ENCODE measurements around the gene KAT5.
A peak's percentile ranks its signal among the peaks of the same experiment; 100 is the strongest.
"Not testable (repeated sequence)": the region's sequence is repeated elsewhere in the genome, so short reads cannot be mapped to it uniquely, and the experiment has no call there.

Gene KAT5

GRCh38 chr11:65711785-65712632 lies at the start of gene KAT5:
Gene KAT5, plus strand, starts transcription at chr11:65712252. Its CDS starts 16 bp downstream, at chr11:65712268.
- peak; percentile 89 for DNase-seq

GRCh38 chr11:65662799-65663638 lies 49.0 kb upstream of the KAT5 start, which contains the start of gene RELA:
Gene RELA, minus strand, starts transcription at chr11:65662916. Its CDS starts 84 bp downstream, at chr11:65662832.
- DNase-seq = peak; percentile 64

GRCh38 chr11:65663639-65664200 lies 48.3 kb upstream of the KAT5 start:
- DNase-seq = no peak

- DNase-seq = no peak
Measured at GRCh38 chr11:65672180-65672860, 39.7 kb upstream of the KAT5 start.

GRCh38 chr11:65672982-65673381 lies 39.1 kb upstream of the KAT5 start:
- no peak for DNase-seq

- no peak for DNase-seq
Measured at GRCh38 chr11:65680192-65680743, 31.8 kb upstream of the KAT5 start.

- DNase-seq = not testable (repeated sequence)
Measured at GRCh38 chr11:65683480-65683879, 28.6 kb upstream of the KAT5 start.

- DNase-seq = no peak
Measured at GRCh38 chr11:65685981-65686380, 26.1 kb upstream of the KAT5 start.

- DNase-seq = not testable (repeated sequence)
Measured at GRCh38 chr11:65691847-65692246, 20.2 kb upstream of the KAT5 start.

GRCh38 chr11:65692367-65692766 lies 19.7 kb upstream of the KAT5 start:
- no peak for DNase-seq

- DNase-seq = no peak
Measured at GRCh38 chr11:65695459-65696241, 16.4 kb upstream of the KAT5 start.

- DNase-seq = no peak
Measured at GRCh38 chr11:65696802-65697552, 15.1 kb upstream of the KAT5 start.

- no peak for DNase-seq
Measured at GRCh38 chr11:65698205-65698604, 13.8 kb upstream of the KAT5 start.

GRCh38 chr11:65699306-65699705 lies 12.7 kb upstream of the KAT5 start:
- DNase-seq = no peak

- no peak for DNase-seq
Measured at GRCh38 chr11:65700399-65700798, 11.7 kb upstream of the KAT5 start.

- DNase-seq = no peak
Measured at GRCh38 chr11:65701686-65702085, 10.4 kb upstream of the KAT5 start.

GRCh38 chr11:65703846-65704245 lies 8.2 kb upstream of the KAT5 start:
- no peak for DNase-seq

- peak; percentile 10 for DNase-seq
Measured at GRCh38 chr11:65706303-65706763, 5.7 kb upstream of the KAT5 start.

GRCh38 chr11:65707002-65707401 lies 5.0 kb upstream of the KAT5 start:
- not testable (repeated sequence) for DNase-seq

- no peak for DNase-seq
Measured at GRCh38 chr11:65708451-65708850, 3.6 kb upstream of the KAT5 start.

- DNase-seq = no peak
Measured at GRCh38 chr11:65709661-65710060, 2.4 kb upstream of the KAT5 start.
